NCI-H524 (cell line): ENCODE measurements around the gene ACSF3.

ENCODE experiments used
- DNase-seq, 2 experiments: peaks; one replicate each; lab custom pipeline; 2025; lab: John Stamatoyannopoulos, UW

ACSF3 gene

DNA sequence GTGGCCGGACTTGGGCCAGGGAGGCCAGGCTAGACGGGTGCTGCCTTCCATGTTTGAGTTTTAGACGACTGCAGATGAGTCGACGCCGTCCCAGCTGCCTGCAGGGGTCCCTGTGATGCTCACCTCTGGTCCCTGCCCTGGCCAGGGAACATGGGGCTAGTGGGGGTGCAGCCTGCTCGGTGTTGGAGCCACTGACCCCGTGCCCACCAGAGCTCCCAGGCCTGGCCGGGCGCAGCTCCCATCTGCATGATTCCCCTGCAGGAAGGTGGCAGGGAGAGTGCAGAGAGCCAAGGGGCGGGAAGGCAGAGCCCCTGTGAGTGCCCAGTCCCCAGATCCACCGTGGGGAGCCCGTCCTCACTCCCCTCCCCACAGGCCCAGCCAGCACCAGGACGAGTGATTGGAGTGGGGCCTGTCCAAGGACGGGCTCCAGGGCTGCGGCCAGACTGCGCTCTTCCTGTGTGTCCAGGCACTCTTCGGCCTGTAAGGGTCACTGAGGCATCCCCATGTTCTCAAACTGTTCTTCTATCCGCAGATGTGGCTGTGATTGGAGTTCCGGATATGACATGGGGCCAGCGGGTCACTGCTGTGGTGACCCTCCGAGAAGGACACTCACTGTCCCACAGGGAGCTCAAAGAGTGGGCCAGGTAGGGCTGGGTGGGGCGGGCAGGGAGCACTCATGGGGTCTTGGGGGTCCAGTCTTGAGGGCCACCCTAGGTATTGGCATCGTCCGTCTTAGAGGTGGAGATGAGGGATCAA, 51.9 kb downstream of the ACSF3 start:
- no peak for DNase-seq

DNA sequence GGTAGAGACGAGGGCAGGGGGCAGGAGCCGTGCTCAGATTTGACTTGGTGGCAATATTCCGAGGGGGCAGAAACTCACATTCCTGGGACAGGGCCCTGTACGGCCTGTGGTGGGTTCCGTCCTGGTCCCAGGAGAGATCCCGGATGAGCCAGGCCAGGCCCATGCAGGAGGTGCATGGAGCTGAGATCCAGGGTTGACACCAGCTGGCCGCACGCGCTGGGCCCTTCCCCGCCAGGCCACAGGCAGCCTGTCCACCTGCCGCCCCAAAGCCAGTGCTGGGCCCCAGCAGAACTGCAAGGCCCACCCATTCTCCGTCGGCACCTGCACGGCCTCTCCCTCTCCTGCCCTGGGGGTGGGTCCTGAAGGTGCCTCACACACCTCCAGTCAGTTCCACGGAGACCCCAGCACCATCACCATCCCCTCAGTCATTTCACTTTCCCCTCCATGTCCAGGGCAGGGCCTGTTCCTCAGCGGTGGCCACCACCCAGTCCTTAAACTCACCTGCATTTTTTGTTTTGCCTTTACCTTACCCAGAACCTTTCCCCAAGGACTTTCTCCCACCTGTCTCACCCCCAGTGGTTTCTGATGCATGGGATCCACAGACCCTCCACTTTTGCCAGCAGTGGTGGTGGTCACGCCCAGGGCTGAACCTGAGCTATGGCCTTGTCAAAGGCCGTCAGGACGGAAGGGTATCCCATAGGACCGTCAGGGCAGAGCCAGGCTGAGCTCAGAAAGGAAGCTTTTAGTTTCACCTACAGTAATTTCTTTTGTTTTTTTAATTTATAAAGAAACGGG, 52.8 kb downstream of the ACSF3 start:
- no peak for DNase-seq

DNA sequence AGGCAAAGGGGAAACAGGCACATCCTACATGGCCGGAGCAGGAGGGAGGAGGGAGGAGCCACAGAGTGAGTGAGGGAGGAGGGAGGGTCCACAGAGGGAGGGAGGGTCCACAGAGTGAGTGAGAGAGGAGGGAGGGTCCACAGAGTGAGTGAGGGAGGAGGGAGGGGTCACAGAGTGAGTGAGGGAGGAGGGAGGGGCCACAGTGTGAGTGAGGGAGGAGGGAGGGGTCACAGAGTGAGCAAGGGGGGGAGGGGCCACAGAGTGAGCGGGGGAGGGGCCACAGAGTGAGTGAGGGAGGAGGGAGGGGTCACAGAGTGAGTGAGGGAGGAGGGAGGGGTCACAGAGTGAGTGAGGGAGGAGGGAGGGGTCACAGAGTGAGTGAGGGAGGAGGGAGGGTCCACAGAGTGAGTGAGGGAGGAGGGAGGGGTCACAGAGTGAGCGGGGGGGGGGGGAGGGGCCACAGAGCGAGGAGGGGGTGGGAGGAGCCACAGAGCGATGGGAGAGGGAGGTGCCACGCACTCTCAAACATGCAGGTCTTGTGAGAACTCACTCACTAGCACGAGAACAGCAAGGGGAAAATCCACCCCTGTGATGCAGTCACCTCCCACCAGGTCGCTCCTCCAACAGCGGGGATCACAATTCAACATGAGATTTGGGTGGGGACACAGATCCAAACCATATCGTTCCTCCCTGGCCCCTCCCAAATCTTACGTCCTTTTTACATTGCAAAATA, 53.6 kb downstream of the ACSF3 start:
- DNase-seq: no peak

DNA sequence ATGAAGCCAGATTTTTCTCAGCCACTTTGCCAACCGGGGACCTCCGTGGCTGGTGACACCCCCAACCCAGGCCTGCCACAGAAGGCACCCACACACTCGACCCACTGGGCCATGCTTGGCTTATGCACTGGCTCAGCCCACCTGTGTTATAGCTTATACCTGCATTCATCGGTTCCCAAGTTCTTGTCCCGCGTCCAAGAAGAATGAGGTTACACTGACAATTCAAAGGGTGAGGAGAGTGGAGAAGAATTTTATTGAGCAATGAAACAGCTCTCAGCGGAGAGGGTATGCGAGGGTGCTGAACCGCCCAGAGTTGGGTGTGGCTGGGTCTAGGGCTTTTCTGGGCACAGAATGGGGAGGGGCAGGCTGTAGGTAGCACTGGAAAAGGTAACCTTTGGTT, 55.7 kb downstream of the ACSF3 start:
- DNase-seq: no peak

DNA sequence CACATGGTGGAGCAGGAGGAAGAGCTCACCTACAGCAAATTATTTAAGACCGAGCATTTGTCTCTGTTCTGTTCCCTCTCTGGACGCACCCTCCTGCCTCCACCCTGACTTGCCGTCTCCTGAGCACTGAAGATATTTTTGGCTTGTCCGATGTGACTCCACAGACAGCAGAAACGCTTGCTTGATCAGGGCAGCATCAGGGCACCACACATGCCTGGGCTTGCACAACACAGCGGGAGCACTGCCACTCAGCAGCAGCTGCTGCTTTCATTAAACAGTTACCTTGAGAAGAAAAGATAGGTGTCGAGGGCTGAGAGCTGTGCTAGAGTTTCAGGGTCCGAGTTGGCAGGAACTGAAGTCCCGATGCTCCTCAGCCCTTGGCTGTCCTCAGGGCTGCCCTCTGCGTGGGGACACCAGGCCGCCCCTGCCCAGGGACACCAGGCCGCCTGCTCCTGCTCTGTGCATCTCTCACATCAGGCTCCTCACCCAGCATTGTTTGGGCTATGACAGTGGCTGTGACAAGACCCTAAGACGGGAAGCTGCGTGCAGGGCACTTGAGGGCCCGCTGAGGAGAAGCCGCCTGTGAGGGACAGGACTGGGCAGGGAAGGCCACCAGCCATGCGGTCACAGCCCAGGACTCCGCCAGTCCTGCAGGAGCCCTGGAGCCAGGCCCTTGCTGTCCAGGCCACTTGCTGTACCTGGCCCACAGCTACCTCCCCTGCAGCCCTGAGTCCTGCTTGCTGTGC, 56.6 kb downstream of the ACSF3 start:
- peak in 1 of 2 experiments; percentile 34 for DNase-seq

DNA sequence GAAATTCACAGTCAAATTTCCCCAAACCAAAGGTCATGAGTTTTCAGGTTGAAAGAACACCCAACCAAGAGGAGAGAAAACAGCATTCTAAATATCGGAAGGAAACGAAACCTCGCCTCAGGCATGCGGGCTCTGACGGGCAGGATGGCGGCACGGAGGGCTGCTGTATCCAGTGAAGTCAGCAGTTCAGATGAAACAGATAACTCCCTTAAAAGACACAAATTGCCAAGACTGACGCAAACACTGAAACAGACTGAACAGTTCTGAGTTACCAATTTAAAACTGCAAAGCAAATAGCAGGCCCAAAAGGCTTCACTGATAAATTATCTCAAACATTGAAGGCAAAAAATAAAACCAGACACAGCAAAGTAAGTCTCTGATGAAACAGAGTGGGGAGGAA, 57.3 kb downstream of the ACSF3 start:
- no peak for DNase-seq

DNA sequence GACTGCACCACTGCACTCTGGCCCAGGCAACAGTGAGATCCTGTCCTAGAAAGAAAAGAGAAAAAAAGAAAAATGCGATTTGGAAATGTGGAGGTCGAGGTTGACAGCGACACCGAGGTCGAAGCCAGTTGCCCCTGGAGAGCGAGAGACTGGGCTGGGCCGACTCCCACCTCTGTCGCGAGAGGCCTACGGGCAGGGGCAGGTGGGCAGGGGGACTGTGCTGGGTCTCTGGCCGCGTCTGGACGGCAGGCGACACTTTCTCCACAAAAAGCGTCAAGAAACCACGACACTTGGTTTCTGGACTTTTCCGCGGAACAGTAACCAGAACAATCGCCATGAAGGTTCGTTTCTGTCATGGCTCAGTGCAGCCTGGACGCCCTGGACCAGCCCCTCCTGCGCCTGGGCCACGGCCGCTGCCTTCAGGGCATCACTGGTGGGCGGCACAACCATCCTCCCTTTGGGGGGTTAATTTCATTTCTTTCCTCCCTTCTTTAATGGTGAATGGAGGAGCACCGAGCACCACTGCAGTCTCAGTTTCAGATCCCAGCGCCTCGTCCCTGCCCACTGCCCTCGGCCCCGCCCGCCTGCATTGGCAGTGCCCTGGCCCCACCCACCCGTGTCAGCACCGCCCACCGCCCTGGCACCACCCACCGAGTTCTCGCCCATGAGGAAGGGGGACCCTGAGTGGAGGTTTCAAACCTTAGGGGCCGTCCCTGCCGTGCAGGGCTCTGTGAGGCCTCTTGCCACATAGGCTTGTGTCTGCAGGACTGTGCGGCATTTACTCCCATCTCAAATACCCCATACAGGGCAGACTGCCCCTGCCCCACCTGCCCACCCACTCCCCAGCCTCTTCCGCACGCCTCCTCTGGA, 59.4 kb downstream of the ACSF3 start:
- DNase-seq: no peak

DNA sequence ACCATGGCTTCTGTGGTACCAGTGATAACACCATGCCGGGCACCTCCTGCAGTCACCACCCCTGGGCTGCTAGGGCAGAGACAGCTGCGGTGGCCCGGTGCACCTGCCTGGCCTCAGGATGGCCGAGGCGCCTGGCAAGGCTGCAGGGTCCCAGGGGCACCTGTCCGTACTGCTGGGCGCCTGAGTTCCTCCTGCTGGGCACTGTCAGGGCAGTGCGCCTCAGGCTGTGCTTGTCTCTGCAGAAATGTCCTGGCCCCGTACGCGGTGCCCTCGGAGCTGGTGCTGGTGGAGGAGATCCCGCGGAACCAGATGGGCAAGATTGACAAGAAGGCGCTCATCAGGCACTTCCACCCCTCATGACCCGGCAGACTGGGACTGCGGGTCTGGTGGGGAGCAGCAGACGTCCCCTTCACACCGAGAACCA, 60.2 kb downstream of the ACSF3 start:
- DNase-seq: no peak

DNA sequence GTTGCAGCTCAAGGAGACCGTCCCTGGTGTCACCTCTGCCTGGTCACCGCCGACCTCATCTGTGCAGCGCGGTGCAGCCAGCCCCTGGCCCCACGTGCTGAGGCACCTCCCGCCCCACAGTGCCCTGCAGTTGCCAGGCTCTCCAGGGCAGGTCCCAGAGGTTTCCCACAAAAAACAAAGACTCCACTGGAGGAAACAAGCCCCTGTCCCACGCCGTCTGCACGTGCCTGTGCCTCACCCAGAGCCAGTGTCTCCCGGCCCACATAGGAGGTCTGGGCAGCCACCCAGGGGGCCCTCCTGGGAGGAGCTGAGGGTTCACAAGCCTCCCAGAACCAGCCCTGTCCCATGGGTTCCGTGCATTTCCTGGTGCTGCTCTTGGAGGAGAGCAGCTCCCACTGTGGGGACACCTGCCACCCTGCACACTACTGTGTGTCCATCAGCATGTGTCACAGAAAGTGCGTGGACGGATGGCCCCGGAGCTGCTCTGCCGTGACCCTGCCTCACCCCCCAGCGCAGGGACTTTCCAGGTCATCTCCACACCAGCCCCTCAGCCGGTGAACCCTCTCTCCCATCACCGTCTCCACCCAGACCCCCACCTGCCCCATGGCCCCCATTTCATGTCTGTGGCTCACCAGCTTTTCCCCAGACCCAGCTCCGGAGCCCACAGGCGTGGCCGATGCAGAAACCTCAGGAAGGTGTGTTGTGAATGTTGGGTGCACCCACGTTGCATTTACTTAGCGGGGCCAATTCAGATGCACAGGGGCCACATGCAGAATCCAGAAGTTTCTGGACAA, 60.9 kb downstream of the ACSF3 start:
- no peak for DNase-seq

DNA sequence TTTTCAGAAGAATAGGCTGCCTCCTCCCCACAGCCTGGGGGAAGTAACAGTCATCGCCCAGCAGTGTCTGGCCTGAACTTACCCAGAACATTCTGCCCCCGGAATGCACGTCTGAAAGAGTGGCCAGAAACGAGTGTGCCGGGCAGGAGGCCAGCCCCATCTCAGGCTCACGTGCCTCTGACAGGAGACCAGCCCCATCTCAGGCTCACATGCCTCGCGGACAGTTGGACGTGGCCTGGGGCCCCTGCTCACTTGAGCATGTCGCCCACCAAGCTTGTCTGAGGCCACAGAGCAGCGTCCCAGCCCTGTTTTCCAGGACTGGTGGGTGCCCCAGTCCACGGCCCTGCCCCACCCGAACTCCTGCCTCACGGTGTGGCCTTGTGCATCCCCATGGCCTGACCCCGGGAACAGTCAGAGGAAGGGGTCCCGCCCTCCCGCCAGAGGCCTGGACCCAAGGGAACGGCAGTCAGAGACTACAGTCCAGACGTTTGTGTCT, 61.6 kb downstream of the ACSF3 start:
- DNase-seq: no peak

DNA sequence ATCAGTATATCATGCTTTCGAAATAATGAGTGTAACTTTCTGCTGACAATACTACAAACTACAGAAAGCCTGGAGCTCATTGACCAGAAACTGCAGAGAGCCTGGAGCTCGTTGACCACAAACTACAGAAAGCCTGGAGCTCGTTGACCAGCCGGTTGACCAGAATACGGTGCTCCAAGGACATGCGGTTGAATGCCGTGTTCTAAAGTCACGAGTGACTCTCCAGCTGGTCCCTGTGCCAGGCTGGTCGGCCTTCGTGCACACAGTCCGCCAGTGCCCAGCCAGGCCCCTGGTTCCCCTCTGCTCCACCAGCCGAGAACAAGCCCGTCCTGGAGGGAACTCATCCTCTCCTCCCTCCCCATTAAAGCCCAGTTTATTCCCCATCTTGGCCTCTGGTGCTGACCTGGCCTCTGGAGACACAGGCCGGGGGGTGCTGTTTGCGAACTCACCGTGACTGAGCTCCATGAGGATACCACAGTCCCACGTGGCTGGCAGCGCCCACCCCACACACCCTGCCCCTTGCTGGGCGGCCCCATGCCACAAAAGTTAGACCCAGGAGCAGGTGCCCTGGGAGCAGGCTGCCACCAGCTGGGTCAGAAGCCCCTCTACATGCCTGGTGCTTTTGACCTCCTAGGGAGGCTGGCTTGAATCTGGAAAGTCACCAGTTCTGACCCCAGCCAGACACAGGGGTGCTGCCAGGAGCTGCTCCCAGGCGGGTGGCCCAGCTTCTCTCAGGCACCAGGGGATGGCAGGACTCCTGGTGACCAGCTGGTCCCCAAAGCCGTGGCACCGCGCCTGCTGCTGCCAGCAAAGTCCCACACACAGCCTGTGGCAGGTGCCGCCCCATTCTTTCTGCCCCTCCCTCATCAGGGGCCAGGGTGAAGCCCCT, 62.4 kb downstream of the ACSF3 start:
- peak in 1 of 2 experiments; percentile 57 for DNase-seq

DNA sequence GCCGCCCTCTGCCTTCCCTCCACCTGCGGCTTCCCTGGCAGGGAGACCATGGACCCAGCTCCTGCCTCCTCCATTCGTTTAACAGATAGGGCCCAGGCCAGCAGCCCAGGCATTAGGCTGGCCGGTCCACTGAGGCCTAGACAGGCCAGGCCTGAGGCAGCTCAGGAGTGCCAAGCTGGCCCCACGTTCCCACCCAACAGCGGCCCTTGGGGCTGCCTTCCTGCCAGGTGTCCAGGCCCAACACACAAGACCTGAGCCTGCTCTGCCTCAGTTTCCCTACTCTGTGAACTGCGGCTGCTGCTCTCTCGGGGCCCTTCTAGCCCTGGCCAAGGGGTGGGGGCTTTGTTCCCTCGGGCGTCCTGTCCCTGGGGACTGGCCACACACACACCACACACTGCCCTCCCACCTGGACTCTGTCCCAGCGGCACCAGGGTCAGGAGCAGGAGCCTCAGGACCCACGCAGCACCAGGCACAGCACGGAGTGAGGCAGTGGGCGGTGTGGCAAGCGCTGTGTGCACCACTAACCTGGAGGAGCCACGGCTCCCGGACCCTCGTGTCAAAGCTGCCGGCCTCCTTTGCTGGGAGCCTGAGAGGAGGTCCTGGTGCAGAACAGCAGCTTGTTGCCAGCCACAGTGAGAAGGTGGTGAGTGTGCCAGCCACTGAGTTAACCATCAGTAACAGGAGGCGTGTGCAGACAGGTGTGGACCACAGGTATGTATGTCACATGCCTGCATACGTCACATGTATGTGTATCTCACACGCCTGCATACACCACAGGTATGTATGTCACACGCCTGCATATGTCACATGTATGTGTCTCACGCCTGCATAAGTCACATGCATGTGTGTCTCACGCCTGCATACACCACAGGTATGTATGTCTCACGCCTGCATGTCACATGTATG, 63.3 kb downstream of the ACSF3 start:
- DNase-seq: no peak

DNA sequence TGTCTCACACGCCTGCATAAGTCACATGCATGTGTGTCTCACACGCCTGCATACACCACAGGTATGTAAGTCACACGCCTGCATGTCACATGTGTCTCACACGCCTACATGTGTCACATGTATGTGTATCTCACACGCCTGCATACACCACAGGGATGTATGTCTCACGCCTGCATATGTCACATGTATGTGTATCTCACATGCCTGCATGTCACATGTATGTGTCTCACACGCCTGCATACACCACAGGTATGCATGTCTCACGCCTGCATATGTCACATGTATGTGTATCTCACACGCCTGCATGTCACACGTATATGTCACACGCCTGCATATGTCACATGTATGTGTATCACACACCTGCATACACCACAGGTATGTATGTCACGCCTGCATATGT, 64.1 kb downstream of the ACSF3 start:
- no peak for DNase-seq

DNA sequence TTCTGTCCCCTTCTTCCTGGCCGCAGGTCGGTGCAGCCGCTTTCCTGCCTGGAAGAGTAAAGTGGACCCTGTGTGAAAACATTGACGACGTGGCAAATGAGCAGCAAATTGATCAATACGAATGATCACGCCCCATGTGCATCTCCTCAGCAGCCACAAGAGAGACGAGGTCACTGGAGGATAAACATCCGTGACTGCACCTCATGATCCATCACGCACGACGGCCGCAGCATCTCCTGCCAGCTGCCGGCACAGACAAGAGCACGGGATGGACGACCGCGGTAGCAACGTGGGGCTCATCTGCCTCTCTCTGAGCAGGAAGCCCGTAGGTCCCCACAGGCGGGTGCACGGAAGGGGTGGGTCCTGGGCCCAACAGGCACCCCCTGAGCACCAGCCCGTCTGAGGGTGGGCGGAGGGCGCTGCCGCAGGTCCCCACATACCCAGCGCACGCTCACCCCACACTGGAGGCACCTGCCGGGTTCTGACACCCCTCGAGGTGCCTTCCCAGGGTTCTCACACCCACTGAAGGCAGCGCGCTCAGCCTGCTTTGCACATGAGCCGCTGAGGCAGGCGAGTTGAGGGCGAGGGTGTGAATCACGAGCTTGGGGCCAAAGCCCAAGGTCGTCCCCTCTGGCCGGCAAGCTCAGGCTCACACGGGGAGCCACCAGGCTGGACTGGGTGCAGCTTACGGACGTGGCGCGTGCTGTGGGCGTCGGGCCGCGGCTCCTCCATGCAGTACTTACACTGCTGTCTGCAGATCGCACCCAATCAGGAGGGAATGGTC, 65.6 kb downstream of the ACSF3 start:
- DNase-seq: peak in 1 of 2 experiments; percentile 25

DNA sequence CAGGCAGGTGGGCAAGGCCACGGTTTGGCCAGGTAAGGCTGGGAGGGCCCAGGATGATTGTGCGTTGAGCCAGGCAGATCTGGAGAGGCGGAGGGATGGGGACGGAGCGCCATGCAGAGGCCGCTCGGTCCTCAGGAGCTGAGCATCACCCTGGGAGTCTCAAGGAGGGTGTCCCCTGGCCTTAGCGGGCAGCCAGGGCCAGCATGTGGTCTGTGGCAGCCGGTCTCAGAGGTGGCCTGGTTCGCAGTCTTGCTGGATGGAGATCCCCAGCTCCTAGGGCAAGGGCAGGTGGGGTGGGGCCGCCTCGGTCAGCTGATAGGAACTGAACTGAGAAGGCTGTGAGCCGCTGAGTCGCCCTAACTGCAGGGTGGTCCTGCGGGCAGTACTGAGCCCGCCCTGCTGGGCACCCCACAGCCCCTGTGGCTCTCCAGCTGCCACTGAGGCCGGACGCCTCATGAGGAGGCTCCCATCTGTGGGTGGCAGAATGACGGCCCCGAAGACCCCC, 66.2 kb downstream of the ACSF3 start:
- no peak for DNase-seq

DNA sequence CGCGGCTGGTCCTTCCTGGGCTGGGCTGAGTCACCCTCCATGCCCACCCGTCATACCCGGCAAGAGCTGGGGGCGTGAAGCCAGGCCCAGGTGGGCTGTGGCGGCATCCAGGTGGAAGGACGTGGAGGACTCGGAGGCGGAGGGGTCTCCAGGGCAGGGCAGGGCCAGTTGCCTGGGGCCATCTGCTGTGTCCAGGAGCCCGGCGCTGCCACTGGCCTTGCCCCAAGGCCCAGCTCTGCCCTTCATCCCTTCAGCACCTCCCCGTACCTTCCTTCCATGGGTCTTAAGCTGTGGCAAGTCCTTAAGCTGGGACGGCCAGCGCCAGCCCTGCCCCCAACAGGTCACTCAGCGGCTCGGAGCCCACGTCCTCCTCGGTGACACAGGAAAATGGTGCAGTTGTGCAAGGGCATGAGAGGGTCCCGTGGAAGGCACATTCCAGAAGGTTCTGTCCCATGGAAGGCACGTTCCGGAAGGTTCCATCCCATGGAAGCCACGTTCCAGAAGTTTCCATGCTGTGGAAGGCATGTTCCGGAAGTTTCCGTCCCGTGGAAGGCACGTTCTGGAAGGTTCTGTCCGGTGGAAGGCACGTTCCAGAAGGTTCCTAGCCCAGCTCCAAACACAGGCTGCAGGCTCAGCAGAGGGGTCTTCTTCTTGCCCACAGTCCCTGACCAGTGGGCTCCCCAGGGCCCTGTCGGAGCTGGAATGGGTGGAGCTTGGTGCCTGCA, 67.5 kb downstream of the ACSF3 start:
- DNase-seq: no peak
